ENCODE measurements around the gene TXNDC15. TPM values are rescaled to one million over a fixed set of nuclear protein-coding genes. Genes with fewer than 3 reads are reported as not detected.

TXNDC15 gene, protein sequence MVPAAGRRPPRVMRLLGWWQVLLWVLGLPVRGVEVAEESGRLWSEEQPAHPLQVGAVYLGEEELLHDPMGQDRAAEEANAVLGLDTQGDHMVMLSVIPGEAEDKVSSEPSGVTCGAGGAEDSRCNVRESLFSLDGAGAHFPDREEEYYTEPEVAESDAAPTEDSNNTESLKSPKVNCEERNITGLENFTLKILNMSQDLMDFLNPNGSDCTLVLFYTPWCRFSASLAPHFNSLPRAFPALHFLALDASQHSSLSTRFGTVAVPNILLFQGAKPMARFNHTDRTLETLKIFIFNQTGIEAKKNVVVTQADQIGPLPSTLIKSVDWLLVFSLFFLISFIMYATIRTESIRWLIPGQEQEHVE
- total RNA-seq: 88.6 and 146 TPM in 2 replicates

DNA sequence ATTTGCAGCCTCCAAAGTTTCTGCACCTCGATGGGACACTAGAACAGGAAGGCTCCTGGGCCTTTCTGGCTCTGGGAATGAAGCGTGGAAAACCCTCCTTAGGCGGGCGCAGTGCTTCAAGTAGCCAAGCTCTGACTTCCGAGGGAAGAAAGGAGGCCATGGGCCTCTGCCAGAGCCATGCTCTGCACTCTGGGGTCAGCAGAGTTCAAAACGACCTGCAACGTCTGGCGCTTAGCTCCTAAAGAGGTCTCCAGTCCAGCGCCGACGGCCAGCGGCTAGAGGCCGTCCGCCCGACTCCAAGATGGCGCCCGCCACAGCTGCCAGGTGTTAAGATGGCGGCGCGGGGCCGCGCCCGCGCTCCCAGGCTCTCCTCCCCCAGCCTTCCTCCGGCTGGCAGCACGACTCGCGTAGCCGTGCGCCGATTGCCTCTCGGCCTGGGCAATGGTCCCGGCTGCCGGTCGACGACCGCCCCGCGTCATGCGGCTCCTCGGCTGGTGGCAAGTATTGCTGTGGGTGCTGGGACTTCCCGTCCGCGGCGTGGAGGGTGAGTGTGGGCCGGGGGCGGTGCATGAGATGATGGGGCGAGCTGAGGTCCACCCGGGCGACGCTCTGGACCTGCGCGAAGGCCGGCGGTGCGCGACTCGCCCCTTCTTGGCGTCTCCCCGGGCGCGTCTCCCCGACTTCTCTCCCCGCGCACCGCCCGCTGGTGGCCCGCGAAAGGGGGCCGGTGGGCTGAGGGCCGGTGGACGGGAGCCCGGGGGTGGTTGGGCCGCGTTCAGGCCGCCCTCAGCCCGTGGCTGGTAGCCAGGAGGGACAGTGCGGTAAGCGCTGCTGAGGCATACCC, at the start of gene TXNDC15:
Gene TXNDC15 (plus strand): TSS at position 385 of the 844 bp plus-strand sequence. CDS start 57 bp downstream, at position 442.

DNA sequence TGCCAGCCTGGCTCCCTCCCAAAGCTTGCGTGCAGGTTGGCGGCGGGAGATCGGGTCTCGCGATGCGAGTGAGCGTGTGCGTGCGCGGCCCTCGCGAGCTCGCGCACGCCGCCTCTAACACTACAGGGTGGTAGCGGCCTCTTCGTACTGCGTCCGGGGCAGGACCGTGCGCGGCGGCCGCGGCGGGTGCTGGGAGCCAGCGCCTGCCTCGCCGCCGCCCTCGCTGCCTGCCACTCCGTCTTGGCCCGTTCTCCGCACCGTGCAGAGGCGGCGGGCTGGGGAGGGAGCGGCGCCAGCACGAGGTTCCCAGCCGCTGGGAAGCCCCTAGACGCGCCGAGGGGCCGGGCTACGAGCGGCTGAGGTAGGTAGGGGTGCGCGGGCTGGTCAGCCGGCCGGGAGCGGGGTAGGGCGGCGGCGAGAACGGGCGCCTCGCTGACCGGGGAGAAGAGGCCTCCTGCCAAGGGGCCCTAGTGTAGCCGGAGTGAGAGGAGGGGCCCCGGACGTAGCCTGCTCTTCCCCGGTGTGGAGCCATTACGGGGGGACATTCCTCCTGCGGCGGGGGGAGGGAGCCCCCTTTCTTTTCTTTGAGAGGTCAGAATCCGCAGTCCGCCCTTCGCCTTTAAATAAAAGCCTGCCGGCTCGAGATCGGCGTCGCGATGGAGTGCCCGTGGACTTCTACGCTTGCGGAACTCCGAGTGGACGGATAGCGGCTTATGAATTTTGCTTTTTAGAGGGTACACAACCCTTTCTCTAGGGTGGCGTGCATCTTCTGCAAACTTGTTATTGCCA, 28.1 kb upstream of the TXNDC15 start, which contains the start of gene C5orf24:
Gene C5orf24 (plus strand): TSS at position 117 of the 789 bp plus-strand sequence. CDS start 8,933 bp downstream, outside the sequence.

DNA sequence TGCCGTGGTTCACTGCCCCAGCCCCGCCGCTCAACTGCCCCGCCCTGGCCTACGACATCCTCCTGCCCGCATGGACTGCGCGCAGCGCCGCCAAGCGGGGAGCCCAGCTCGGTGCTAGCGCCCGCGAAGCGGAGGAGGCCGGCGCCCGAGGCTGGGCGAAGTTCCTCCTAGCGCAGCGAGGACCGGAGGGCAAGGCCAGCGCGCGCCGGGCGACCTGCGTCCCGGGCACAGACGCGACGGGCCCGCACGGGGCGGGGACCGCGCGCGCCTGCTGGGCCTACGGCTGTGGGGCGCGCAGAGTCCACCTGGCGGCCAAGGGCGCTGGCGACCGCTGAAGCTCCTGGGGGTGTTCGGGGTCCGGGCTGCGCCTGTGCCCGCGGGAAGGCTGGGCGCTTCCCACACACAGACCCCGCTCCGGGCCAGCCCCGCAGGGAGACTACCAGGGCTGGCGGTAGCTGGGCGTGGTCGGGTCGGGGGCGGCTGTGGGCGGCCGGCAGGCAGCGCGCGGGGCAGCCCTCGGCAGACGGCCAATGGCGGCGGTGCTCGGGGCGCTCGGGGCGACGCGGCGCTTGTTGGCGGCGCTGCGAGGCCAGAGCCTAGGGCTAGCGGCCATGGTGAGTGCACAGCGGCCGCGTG, 30.6 kb downstream of the TXNDC15 start, which contains the start of gene PCBD2:
Gene PCBD2 (plus strand): TSS at position 522 of the 636 bp plus-strand sequence. CDS start 9 bp downstream, at position 531.

Other genes starting within 250 kb of the TXNDC15 start
- gene SAR1B, start 241.5 kb upstream of the TXNDC15 start, total RNA-seq: 78.5 and 97.7 TPM in 2 replicates
- 11.6 and 15.6 TPM in 2 replicates for gene SEC24A, start 225.6 kb upstream of the TXNDC15 start, total RNA-seq
- 56.8 and 61.3 TPM in 2 replicates for gene CAMLG, start 135.8 kb upstream of the TXNDC15 start, total RNA-seq
- 17.3 and 20.5 TPM in 2 replicates for gene DDX46, start 115.6 kb upstream of the TXNDC15 start, total RNA-seq
- 21.9 and 29.0 TPM in 2 replicates for gene C5orf24, start 28.4 kb upstream of the TXNDC15 start, total RNA-seq
- 1.7 and 3.2 TPM in 2 replicates for gene PCBD2, start 30.8 kb downstream of the TXNDC15 start, total RNA-seq
- 0.16 and 0.17 TPM in 2 replicates for gene CATSPER3, start 93.5 kb downstream of the TXNDC15 start, total RNA-seq
- 0.47 and 4.1 TPM in 2 replicates for gene PITX1, start 159.9 kb downstream of the TXNDC15 start, total RNA-seq

All from bronchial smooth muscle cell (primary cell).